ENCODE results near the gene FADD. TPM values are rescaled to one million over a fixed set of nuclear protein-coding genes. Genes with fewer than 3 reads are reported as not detected.
A peak's percentile ranks its signal among the peaks of the same experiment; 100 is the strongest.
"Not testable (repeated sequence)": the region's sequence is repeated elsewhere in the genome, so short reads cannot be mapped to it uniquely, and the experiment has no call there.

Gene FADD
- total RNA-seq, 2 donors from 2014 or later: 30.9 to 32.3 TPM

- Mint-ChIP-seq H3K27me3 (no peaks in the 10 kb centered on the region), H3K9me3 (no peaks in the 10 kb centered on the region), H3K27ac (peak overlapping the region; percentile 98), H3K36me3 (peaks cover 15% of the 10 kb centered on the region), H3K4me1 (ENCODE audit: low read depth in 2 of 2) (peaks cover 42 to 48% of the 10 kb centered on the region in 2 donors), H3K4me3 (peak overlapping the region; percentile 97)
- peak in 1 of 2 donors; percentile 52 for ATAC-seq
- DNase-seq (ENCODE audit: low spot score): no peak
Observed at GRCh38 chr11:70204466-70204799, 1.3 kb downstream of the FADD start.

GRCh38 chr11:70205049-70205725 lies 2.1 kb downstream of the FADD start:
- ATAC-seq (no peak), DNase-seq (ENCODE audit: low spot score) (no peak)
- Mint-ChIP-seq H3K27me3 (no peaks in the 10 kb centered on the region), H3K9me3 (no peaks in the 10 kb centered on the region), H3K36me3 (peaks cover 19% of the 10 kb centered on the region), H3K4me1 (ENCODE audit: low read depth in 2 of 2) (peaks cover 46 to 53% of the 10 kb centered on the region in 2 donors), H3K4me3 (peak overlapping the region; percentile 97), H3K27ac (peak overlapping the region; percentile 98)

GRCh38 chr11:70205766-70206165 lies 2.7 kb downstream of the FADD start:
- Mint-ChIP-seq H3K36me3 (peaks cover 21% of the 10 kb centered on the region), H3K9me3 (no peaks in the 10 kb centered on the region), H3K27me3 (no peaks in the 10 kb centered on the region), H3K27ac (peak overlapping the region; percentile 98), H3K4me3 (peak overlapping the region; percentile 97), H3K4me1 (ENCODE audit: low read depth in 2 of 2) (peaks cover 48 to 54% of the 10 kb centered on the region in 2 donors)
- DNase-seq (ENCODE audit: low spot score) (no peak), ATAC-seq (no peak)

- no peaks in the 10 kb centered on the region for H3K9me3 Mint-ChIP-seq
- DNase-seq (ENCODE audit: low spot score): no peak
- no peak overlapping the region for H3K4me3 Mint-ChIP-seq
- ATAC-seq: no peak
- H3K4me1 Mint-ChIP-seq (ENCODE audit: low read depth in 2 of 2): peaks cover 48 to 51% of the 10 kb centered on the region in 2 donors
- peaks cover 21% of the 10 kb centered on the region for H3K36me3 Mint-ChIP-seq
- H3K27ac Mint-ChIP-seq: peak overlapping the region; percentile 98
- H3K27me3 Mint-ChIP-seq: no peaks in the 10 kb centered on the region
Observed at GRCh38 chr11:70206226-70206981, 3.3 kb downstream of the FADD start.

GRCh38 chr11:70206982-70207376 lies 3.9 kb downstream of the FADD start:
- H3K4me1 Mint-ChIP-seq (ENCODE audit: low read depth in 2 of 2): peaks cover 47 to 48% of the 10 kb centered on the region in 2 donors
- H3K27ac Mint-ChIP-seq: peak overlapping the region in 1 of 2 donors; percentile 43
- H3K27me3 Mint-ChIP-seq: no peaks in the 10 kb centered on the region
- DNase-seq (ENCODE audit: low spot score) (no peak), ATAC-seq (no peak)
- H3K9me3 Mint-ChIP-seq: no peaks in the 10 kb centered on the region
- H3K4me3 Mint-ChIP-seq: no peak overlapping the region
- H3K36me3 Mint-ChIP-seq: peaks cover 21% of the 10 kb centered on the region

GRCh38 chr11:70207531-70208131 lies 4.5 kb downstream of the FADD start:
- Mint-ChIP-seq H3K4me3 (no peak overlapping the region), H3K4me1 (ENCODE audit: low read depth in 2 of 2) (peaks cover 43 to 45% of the 10 kb centered on the region in 2 donors), H3K36me3 (peaks cover 21% of the 10 kb centered on the region), H3K27me3 (no peaks in the 10 kb centered on the region), H3K9me3 (no peaks in the 10 kb centered on the region), H3K27ac (peak overlapping the region in 1 of 2 donors; percentile 43)
- no peak for DNase-seq (ENCODE audit: low spot score)
- no peak for ATAC-seq

- peaks cover 17% of the 10 kb centered on the region for H3K36me3 Mint-ChIP-seq
- ATAC-seq (no peak), DNase-seq (ENCODE audit: low spot score) (no peak)
- no peaks in the 10 kb centered on the region for H3K9me3 Mint-ChIP-seq
- H3K4me1 Mint-ChIP-seq (ENCODE audit: low read depth in 2 of 2): peaks cover 34 to 41% of the 10 kb centered on the region in 2 donors
- peak overlapping the region; percentile 16 to 44 for H3K27ac Mint-ChIP-seq
- no peaks in the 10 kb centered on the region for H3K27me3 Mint-ChIP-seq
- no peak overlapping the region for H3K4me3 Mint-ChIP-seq
Observed at GRCh38 chr11:70209391-70209912, 6.4 kb downstream of the FADD start.

GRCh38 chr11:70210051-70210501 lies 7.0 kb downstream of the FADD start:
- H3K9me3 Mint-ChIP-seq: no peaks in the 10 kb centered on the region
- no peaks in the 10 kb centered on the region for H3K27me3 Mint-ChIP-seq
- no peak overlapping the region for H3K4me3 Mint-ChIP-seq
- DNase-seq (ENCODE audit: low spot score) (no peak), ATAC-seq (no peak)
- H3K4me1 Mint-ChIP-seq (ENCODE audit: low read depth in 2 of 2): peaks cover 28 to 34% of the 10 kb centered on the region in 2 donors
- peaks cover 16% of the 10 kb centered on the region for H3K36me3 Mint-ChIP-seq
- peak overlapping the region; percentile 16 to 44 for H3K27ac Mint-ChIP-seq

- peaks cover 16% of the 10 kb centered on the region for H3K36me3 Mint-ChIP-seq
- H3K9me3 Mint-ChIP-seq: no peaks in the 10 kb centered on the region
- H3K27me3 Mint-ChIP-seq: no peaks in the 10 kb centered on the region
- ATAC-seq (no peak), DNase-seq (ENCODE audit: low spot score) (no peak)
- no peak overlapping the region for H3K4me3 Mint-ChIP-seq
- peaks cover 23 to 32% of the 10 kb centered on the region in 2 donors for H3K4me1 Mint-ChIP-seq (ENCODE audit: low read depth in 2 of 2)
- peak overlapping the region; percentile 16 to 44 for H3K27ac Mint-ChIP-seq
Observed at GRCh38 chr11:70210530-70210929, 7.4 kb downstream of the FADD start.

- Mint-ChIP-seq H3K27ac (no peak overlapping the region), H3K9me3 (no peaks in the 10 kb centered on the region), H3K4me3 (no peak overlapping the region), H3K36me3 (peaks cover 16% of the 10 kb centered on the region), H3K4me1 (ENCODE audit: low read depth in 2 of 2) (peaks cover 17 to 21% of the 10 kb centered on the region in 2 donors), H3K27me3 (no peaks in the 10 kb centered on the region)
- ATAC-seq: no peak
- DNase-seq (ENCODE audit: low spot score): no peak
Observed at GRCh38 chr11:70212227-70212811, 9.2 kb downstream of the FADD start.

GRCh38 chr11:70217388-70217787 lies 14.3 kb downstream of the FADD start:
- not testable (repeated sequence) for H3K4me3 Mint-ChIP-seq; H3K9me3 Mint-ChIP-seq; ATAC-seq; H3K36me3 Mint-ChIP-seq; DNase-seq (ENCODE audit: low spot score); H3K27ac Mint-ChIP-seq; H3K4me1 Mint-ChIP-seq (ENCODE audit: low read depth in 2 of 2)
- peaks cover 24% of the 10 kb centered on the region in 2 donors for H3K27me3 Mint-ChIP-seq

GRCh38 chr11:70218076-70218475 lies 15.0 kb downstream of the FADD start:
- not testable (repeated sequence) for DNase-seq (ENCODE audit: low spot score); H3K9me3 Mint-ChIP-seq; H3K4me1 Mint-ChIP-seq (ENCODE audit: low read depth in 2 of 2); H3K27ac Mint-ChIP-seq; H3K36me3 Mint-ChIP-seq; H3K4me3 Mint-ChIP-seq; ATAC-seq
- peaks cover 24 to 29% of the 10 kb centered on the region in 2 donors for H3K27me3 Mint-ChIP-seq

- Mint-ChIP-seq H3K4me1 (ENCODE audit: low read depth in 2 of 2) (peaks cover 0 to 3% of the 10 kb centered on the region in 2 donors), H3K27me3 (peaks cover 24 to 32% of the 10 kb centered on the region in 2 donors), H3K27ac (no peak overlapping the region), H3K36me3 (no peaks in the 10 kb centered on the region), H3K9me3 (no peaks in the 10 kb centered on the region), H3K4me3 (no peak overlapping the region)
- DNase-seq (ENCODE audit: low spot score) (no peak), ATAC-seq (peak in 1 of 2 donors; percentile 70)
Observed at GRCh38 chr11:70220136-70220535, 17.0 kb downstream of the FADD start.
